Neural progenitor cell (in vitro differentiated cells): Measurements from ENCODE around the gene APAF1. TPM values are rescaled to one million over a fixed set of nuclear protein-coding genes. Genes with fewer than 3 reads are reported as not detected.

ENCODE experiments used
- DNase-seq: peaks from one replicate; pipeline ENCODE4 v3.0.0-alpha.2; 2016; ENCODE audit warnings: low spot score
- H2AFZ ChIP-seq: fragments of 200-600 bp; sonication (generic); replicated peaks from 2 replicates; pipeline ENCODE4 v1.6.1; 2016; ENCODE audit warnings: antibody characterized with exemption
- H3F3A ChIP-seq: fragments of 200-600 bp; sonication (generic); 2 replicates; pipeline ENCODE4 v1.6.1; 2016; ENCODE audit warnings: antibody characterized with exemption, low read depth
- H3K27ac ChIP-seq: fragments of 200-600 bp; sonication (generic); 2 replicates; pipeline ENCODE4 v1.5.1; 2016; ENCODE audit warnings: mild to moderate bottlenecking
- H3K27me3 ChIP-seq: fragments of 200-600 bp; sonication (generic); 2 replicates; pipeline ENCODE4 v1.6.1; 2016; ENCODE audit warnings: mild to moderate bottlenecking, moderate library complexity
- H3K36me3 ChIP-seq: fragments of 200-600 bp; sonication (generic); 2 replicates; pipeline ENCODE4 v1.5.1; 2016
- H3K4me1 ChIP-seq: fragments of 200-600 bp; sonication (generic); 2 replicates; pipeline ENCODE4 v1.6.1; 2016; ENCODE audit warnings: mixed run types
- H3K4me2 ChIP-seq: fragments of 200-600 bp; sonication (generic); 2 replicates; pipeline ENCODE4 v1.6.1; 2016
- H3K4me3 ChIP-seq: fragments of 200-600 bp; sonication (generic); 2 replicates; pipeline ENCODE4 v1.5.1; 2016
- H3K79me2 ChIP-seq: fragments of 200-600 bp; sonication (generic); 2 replicates; pipeline ENCODE4 v1.6.1; 2016; ENCODE audit warnings: low read depth
- H3K9ac ChIP-seq: fragments of 200-600 bp; sonication (generic); 2 replicates; pipeline ENCODE4 v1.6.1; 2016
- H3K9me3 ChIP-seq: fragments of 200-600 bp; sonication (generic); 2 replicates; pipeline ENCODE4 v1.5.1; 2016; ENCODE audit warnings: low read depth
- H4K20me1 ChIP-seq: fragments of 200-600 bp; sonication (generic); 2 replicates; pipeline ENCODE4 v1.6.1; 2016; ENCODE audit warnings: low read depth
- H3K27ac Mint-ChIP-seq: 3 replicates; pipeline ENCODE4 v1.8.0; 2021; ENCODE audit warnings: mixed read lengths
- H3K27me3 Mint-ChIP-seq: 2 replicates; pipeline ENCODE4 v1.8.0; 2022; ENCODE audit warnings: low read depth, mild to moderate bottlenecking, inconsistent platforms, moderate library complexity, mixed read lengths; ENCODE audit not compliant: insufficient read depth
- H3K36me3 Mint-ChIP-seq: 3 replicates; pipeline ENCODE4 v1.8.0; 2021; ENCODE audit warnings: mixed read lengths
- H3K4me1 Mint-ChIP-seq: 3 replicates; pipeline ENCODE4 v1.8.0; 2021; ENCODE audit warnings: mixed read lengths
- H3K4me3 Mint-ChIP-seq: 3 replicates; pipeline ENCODE4 v1.8.0; 2021; ENCODE audit warnings: mild to moderate bottlenecking, moderate library complexity, mixed read lengths
- H3K9me3 Mint-ChIP-seq: 3 replicates; pipeline ENCODE4 v1.8.0; 2020; ENCODE audit warnings: mixed read lengths
- EZH2 ChIP-seq: fragments of 200-600 bp; sonication (generic); IDR thresholded peaks from 2 replicates; pipeline ENCODE4 v1.6.1; 2017; ENCODE audit warnings: antibody characterized with exemption, mild to moderate bottlenecking, moderate library complexity
- EZH2phosphoT487 ChIP-seq: fragments of 200-600 bp; sonication (generic); IDR thresholded peaks from 2 replicates; pipeline ENCODE4 v1.6.1; 2017; ENCODE audit warnings: antibody characterized with exemption
- total RNA-seq: library from RNA; depleted of rRNA; stranded (reverse); fragments of >200 nt; gene quantifications from 2 replicates; pipeline ENCODE4 v1.2.3, GENCODE V29; 2015; ENCODE audit warnings: low replicate concordance
- TF ChIP-seq, protein P1 (sequence below): fragments of 200-600 bp; sonication (generic); IDR thresholded peaks from 2 replicates; pipeline ENCODE4 v1.5.1; 2017; ENCODE audit warnings: antibody characterized with exemption, mild to moderate bottlenecking

APAF1 gene
- total RNA-seq, 1 donor from 2014 or later: 69.1 TPM

DNA sequence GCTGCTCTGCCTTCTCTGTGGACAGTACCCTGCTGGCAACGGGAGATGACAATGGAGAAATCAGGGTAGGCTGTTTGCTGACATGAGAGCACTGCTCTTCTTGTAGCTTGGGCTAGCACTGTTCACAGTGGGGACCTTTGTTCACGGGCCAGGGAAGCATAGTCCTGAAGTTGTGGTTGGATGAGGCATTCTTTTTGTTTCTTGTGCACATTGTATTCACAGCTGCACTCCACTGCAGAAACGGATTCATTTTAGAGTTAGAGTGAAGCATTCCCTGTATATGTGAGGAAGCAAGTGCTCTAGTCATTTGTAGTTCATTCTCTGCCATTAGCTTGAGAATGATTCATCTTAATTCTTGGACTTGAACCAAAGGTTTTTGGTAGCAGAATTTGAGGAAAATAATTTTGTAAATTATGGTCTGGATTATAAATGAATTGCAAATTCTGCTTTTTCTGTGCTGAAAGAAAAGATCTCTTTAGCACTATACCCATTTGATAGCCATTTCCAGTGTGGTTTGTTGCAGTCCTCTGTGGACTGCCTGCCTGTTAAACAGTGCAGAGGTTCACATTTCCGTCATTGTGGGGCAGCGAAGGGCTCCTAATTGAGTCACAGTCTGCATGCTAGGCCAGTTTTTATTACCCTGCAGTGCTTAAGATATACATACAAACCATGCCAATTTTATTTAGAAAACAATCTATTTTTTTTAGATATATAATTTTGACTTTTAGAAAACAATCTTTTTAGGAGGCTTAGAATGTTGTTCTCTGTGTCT, 80.6 kb downstream of the APAF1 start:
- Mint-ChIP-seq H3K27ac (peak overlapping the region; percentile 34), H3K36me3 (peaks cover 14% of the 10 kb centered on the region), H3K9me3 (no peaks in the 10 kb centered on the region), H3K4me1 (peaks cover 6% of the 10 kb centered on the region), H3K27me3 (no peaks in the 10 kb centered on the region), H3K4me3 (no peak overlapping the region)
- peak; percentile 66 for DNase-seq
- no peak overlapping the region for H2AFZ ChIP-seq
- no peaks in the 10 kb centered on the region for H3K27me3 ChIP-seq
- H3K4me1 ChIP-seq: no peaks in the 10 kb centered on the region
- TF ChIP-seq EZH2: no peak
- TF ChIP-seq, protein P1, sequence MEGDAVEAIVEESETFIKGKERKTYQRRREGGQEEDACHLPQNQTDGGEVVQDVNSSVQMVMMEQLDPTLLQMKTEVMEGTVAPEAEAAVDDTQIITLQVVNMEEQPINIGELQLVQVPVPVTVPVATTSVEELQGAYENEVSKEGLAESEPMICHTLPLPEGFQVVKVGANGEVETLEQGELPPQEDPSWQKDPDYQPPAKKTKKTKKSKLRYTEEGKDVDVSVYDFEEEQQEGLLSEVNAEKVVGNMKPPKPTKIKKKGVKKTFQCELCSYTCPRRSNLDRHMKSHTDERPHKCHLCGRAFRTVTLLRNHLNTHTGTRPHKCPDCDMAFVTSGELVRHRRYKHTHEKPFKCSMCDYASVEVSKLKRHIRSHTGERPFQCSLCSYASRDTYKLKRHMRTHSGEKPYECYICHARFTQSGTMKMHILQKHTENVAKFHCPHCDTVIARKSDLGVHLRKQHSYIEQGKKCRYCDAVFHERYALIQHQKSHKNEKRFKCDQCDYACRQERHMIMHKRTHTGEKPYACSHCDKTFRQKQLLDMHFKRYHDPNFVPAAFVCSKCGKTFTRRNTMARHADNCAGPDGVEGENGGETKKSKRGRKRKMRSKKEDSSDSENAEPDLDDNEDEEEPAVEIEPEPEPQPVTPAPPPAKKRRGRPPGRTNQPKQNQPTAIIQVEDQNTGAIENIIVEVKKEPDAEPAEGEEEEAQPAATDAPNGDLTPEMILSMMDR: peak; percentile 70
- no peak for TF ChIP-seq EZH2phosphoT487
- no peak overlapping the region for H3K9ac ChIP-seq
- H3K27ac ChIP-seq: no peak overlapping the region
- no peak overlapping the region for H3K4me2 ChIP-seq
- H3K4me3 ChIP-seq: no peak overlapping the region
- H3K36me3 ChIP-seq: peaks cover 12% of the 10 kb centered on the region
- no peaks in the 10 kb centered on the region for H3K79me2 ChIP-seq
- peaks cover 4% of the 10 kb centered on the region for H3F3A ChIP-seq
- H4K20me1 ChIP-seq: no peaks in the 10 kb centered on the region
- H3K9me3 ChIP-seq: no peaks in the 10 kb centered on the region

DNA sequence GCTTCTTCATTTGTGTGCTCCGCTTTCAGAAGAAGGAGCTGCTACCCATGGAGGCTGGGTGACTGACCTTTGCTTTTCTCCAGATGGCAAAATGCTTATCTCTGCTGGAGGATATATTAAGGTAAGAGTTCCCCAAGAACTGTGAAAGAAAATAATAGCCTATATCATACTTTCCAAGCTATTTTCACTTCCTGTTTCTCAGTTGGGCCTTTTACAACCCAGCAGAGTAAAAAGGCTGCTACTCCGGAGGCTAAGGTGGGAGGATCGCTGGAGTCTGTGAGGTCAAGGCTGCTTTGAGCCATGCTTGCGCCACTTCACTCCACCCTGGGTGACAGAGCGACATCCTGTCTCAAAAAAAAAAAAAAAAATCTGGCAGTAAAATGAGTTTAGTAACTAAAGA, 82.1 kb downstream of the APAF1 start:
- H3K4me3 Mint-ChIP-seq: no peak overlapping the region
- peaks cover 4% of the 10 kb centered on the region for H3F3A ChIP-seq
- no peaks in the 10 kb centered on the region for H3K4me1 ChIP-seq
- no peak overlapping the region for H3K27ac ChIP-seq
- no peaks in the 10 kb centered on the region for H3K9me3 Mint-ChIP-seq
- no peaks in the 10 kb centered on the region for H3K27me3 Mint-ChIP-seq
- no peak overlapping the region for H3K4me3 ChIP-seq
- H3K4me1 Mint-ChIP-seq: peaks cover 6% of the 10 kb centered on the region
- TF ChIP-seq, protein P1: no peak
- TF ChIP-seq EZH2 (no peak), EZH2phosphoT487 (no peak)
- H3K9me3 ChIP-seq: no peaks in the 10 kb centered on the region
- H3K27ac Mint-ChIP-seq: no peak overlapping the region
- H3K27me3 ChIP-seq: no peaks in the 10 kb centered on the region
- DNase-seq: no peak
- H3K36me3 Mint-ChIP-seq: peaks cover 12% of the 10 kb centered on the region
- no peak overlapping the region for H3K9ac ChIP-seq
- no peaks in the 10 kb centered on the region for H4K20me1 ChIP-seq
- no peaks in the 10 kb centered on the region for H3K79me2 ChIP-seq
- peaks cover 12% of the 10 kb centered on the region for H3K36me3 ChIP-seq
- H2AFZ ChIP-seq: no peak overlapping the region
- no peak overlapping the region for H3K4me2 ChIP-seq

DNA sequence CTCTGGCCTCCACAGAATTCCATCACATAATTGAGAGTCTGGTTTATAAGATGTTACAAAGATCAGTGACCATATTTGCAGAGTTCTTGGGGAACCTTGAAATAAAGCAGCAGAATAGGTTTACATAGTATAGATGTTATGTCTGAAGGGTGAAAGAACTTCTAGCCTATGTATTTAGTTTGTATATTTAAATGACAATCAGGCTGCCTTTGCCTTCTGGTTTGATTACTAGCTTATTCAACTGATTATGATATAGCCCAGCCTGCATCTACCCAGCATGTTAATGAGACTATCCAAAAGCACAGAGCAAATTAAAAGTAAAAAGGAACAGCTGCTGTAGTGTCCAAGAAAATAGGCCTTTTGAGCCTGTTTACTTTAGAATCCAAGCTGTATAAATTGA, 85.3 kb downstream of the APAF1 start:
- peaks cover 3% of the 10 kb centered on the region for H3F3A ChIP-seq
- H3K9ac ChIP-seq: no peak overlapping the region
- H3K4me2 ChIP-seq: no peak overlapping the region
- no peaks in the 10 kb centered on the region for H3K4me1 ChIP-seq
- no peaks in the 10 kb centered on the region for H3K27me3 ChIP-seq
- H3K27ac ChIP-seq: no peak overlapping the region
- Mint-ChIP-seq H3K27me3 (no peaks in the 10 kb centered on the region), H3K9me3 (no peaks in the 10 kb centered on the region), H3K4me3 (no peak overlapping the region), H3K36me3 (peaks cover 16% of the 10 kb centered on the region), H3K27ac (no peak overlapping the region), H3K4me1 (peaks cover 2% of the 10 kb centered on the region)
- H3K36me3 ChIP-seq: peaks cover 12% of the 10 kb centered on the region
- H4K20me1 ChIP-seq: no peaks in the 10 kb centered on the region
- DNase-seq: no peak
- no peak overlapping the region for H2AFZ ChIP-seq
- no peaks in the 10 kb centered on the region for H3K9me3 ChIP-seq
- TF ChIP-seq, protein P1: no peak
- no peak for TF ChIP-seq EZH2phosphoT487
- no peak for TF ChIP-seq EZH2
- no peaks in the 10 kb centered on the region for H3K79me2 ChIP-seq
- no peak overlapping the region for H3K4me3 ChIP-seq
